C4-2B (cell line): ENCODE results near the gene SLC35F3.

Experiments
- ZFX ChIP-seq: fragments of 450-650 bp; IDR thresholded peaks from 2 replicates; pipeline ENCODE4 v1.6.1; 2017
- TF ChIP-seq, protein P1 (sequence below): fragments of 450-650 bp; conservative IDR thresholded peaks from 2 replicates; pipeline ENCODE4 v1.5.1; 2017; ENCODE audit warnings: mild to moderate bottlenecking

DNA sequence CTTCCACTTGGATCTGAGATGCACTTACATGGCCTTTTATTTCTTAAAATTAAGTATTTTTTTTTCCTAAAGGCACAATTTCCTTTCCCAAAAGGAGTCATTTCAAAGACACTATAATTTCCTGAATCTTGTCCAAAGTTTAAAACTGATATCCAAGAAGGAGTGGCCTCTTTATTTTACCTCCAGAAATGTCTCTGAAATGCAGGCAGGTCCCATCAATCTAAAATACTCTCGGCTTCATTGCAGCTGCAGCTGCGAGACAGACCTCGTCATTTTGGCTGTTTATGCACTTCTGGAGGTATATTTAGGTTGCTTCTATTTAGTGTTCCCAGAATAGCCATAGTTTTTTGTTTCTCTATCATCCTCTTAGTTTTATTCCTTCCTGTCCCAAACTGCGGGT is 296.1 kb downstream of the SLC35F3 start:
- TF ChIP-seq, protein P1, sequence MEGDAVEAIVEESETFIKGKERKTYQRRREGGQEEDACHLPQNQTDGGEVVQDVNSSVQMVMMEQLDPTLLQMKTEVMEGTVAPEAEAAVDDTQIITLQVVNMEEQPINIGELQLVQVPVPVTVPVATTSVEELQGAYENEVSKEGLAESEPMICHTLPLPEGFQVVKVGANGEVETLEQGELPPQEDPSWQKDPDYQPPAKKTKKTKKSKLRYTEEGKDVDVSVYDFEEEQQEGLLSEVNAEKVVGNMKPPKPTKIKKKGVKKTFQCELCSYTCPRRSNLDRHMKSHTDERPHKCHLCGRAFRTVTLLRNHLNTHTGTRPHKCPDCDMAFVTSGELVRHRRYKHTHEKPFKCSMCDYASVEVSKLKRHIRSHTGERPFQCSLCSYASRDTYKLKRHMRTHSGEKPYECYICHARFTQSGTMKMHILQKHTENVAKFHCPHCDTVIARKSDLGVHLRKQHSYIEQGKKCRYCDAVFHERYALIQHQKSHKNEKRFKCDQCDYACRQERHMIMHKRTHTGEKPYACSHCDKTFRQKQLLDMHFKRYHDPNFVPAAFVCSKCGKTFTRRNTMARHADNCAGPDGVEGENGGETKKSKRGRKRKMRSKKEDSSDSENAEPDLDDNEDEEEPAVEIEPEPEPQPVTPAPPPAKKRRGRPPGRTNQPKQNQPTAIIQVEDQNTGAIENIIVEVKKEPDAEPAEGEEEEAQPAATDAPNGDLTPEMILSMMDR: no peak
- no peak for TF ChIP-seq ZFX
